SU-DHL-6 (cell line): Measurements from ENCODE around the gene SERINC5.

Experiments
- H2AFZ ChIP-seq: fragments of 200-600 bp; sonication (generic); 2 replicates; pipeline ENCODE4 v1.6.1; 2014; ENCODE audit warnings: low read depth, mild to moderate bottlenecking, moderate library complexity, mixed read lengths, antibody characterized with exemption, low read length; ENCODE audit not compliant: severe bottlenecking
- H3F3A ChIP-seq: fragments of 200-600 bp; shearing (Covaris generic); 2 replicates; pipeline ENCODE4 v1.6.0; 2016; ENCODE audit warnings: antibody characterized with exemption, mild to moderate bottlenecking; ENCODE audit not compliant: insufficient read depth
- H3K27ac ChIP-seq: fragments of 200-600 bp; sonication (generic); 2 replicates; pipeline ENCODE4 v1.5.1; 2016; ENCODE audit warnings: low read depth, mild to moderate bottlenecking, low read length, moderate library complexity, mixed read lengths
- H3K27me3 ChIP-seq: fragments of 200-600 bp; sonication (generic), shearing (Covaris generic); 2 replicates; pipeline ENCODE4 v1.6.0; 2014; ENCODE audit warnings: mild to moderate bottlenecking, low read length
- H3K36me3 ChIP-seq: fragments of 200-600 bp; sonication (generic); 2 replicates; pipeline ENCODE4 v1.6.1; 2014; ENCODE audit warnings: mild to moderate bottlenecking, low read length, mixed read lengths
- H3K4me2 ChIP-seq: fragments of 300-600, 200-600 bp; shearing (Covaris generic), sonication (generic); 2 replicates; pipeline ENCODE4 v1.6.0; 2014; ENCODE audit warnings: low read length, low read depth, mild to moderate bottlenecking; ENCODE audit not compliant: poor library complexity, severe bottlenecking
- H3K4me3 ChIP-seq: fragments of 200-600 bp; sonication (generic); 2 replicates; pipeline ENCODE4 v1.5.1; 2014; ENCODE audit warnings: antibody characterized with exemption, low read length, mild to moderate bottlenecking, mixed read lengths; ENCODE audit not compliant: insufficient read depth, poor library complexity, severe bottlenecking
- H3K79me2 ChIP-seq: fragments of 200-600 bp; sonication (generic); 2 replicates; pipeline ENCODE4 v1.6.1; 2014; ENCODE audit warnings: mild to moderate bottlenecking, low read length, moderate library complexity; ENCODE audit not compliant: insufficient read depth
- H3K9ac ChIP-seq: fragments of 200-600 bp; sonication (generic); 2 replicates; pipeline ENCODE4 v1.7.0; 2014; ENCODE audit warnings: mild to moderate bottlenecking, low read length
- H3K9me2 ChIP-seq: fragments of 200-600 bp; sonication (generic); replicated peaks from 2 replicates; pipeline ENCODE4 v1.6.1; 2014; ENCODE audit warnings: low read length; ENCODE audit not compliant: insufficient read depth
- H3K9me3 ChIP-seq: fragments of 200-600 bp; sonication (generic); 2 replicates; pipeline ENCODE4 v1.6.1; 2014; ENCODE audit warnings: low read length, mixed read lengths; ENCODE audit not compliant: insufficient read depth
- H4K20me1 ChIP-seq: fragments of 200-600 bp; sonication (generic); 2 replicates; pipeline ENCODE4 v1.6.1; 2014; ENCODE audit warnings: low read depth, mild to moderate bottlenecking, antibody characterized with exemption, low read length, moderate library complexity, mixed read lengths
- EZH2phosphoT487 ChIP-seq: fragments of 200-600 bp; sonication (generic), shearing (Covaris generic); conservative IDR thresholded peaks from 2 replicates; pipeline ENCODE4 v1.6.1; 2018; ENCODE audit warnings: mild to moderate bottlenecking, antibody characterized with exemption, low read length, moderate library complexity, mixed read lengths
- TF ChIP-seq, protein P1 (sequence below): fragments of 200-600 bp; sonication (generic); IDR thresholded peaks from one replicate; pipeline ENCODE4 v1.5.1; 2017; ENCODE audit warnings: antibody characterized with exemption, mild to moderate bottlenecking, low read length, moderate library complexity; ENCODE audit not compliant: insufficient read depth, poor library complexity, severe bottlenecking

Gene SERINC5

GRCh38 chr5:80243567-80243966 lies 12.3 kb downstream of the SERINC5 start:
- no peak overlapping the region for H3K4me3 ChIP-seq
- H2AFZ ChIP-seq, result no peak overlapping the region
- H3K27me3 ChIP-seq, result no peaks in the 10 kb centered on the region
- no peak for TF ChIP-seq EZH2phosphoT487
- TF ChIP-seq, protein P1, sequence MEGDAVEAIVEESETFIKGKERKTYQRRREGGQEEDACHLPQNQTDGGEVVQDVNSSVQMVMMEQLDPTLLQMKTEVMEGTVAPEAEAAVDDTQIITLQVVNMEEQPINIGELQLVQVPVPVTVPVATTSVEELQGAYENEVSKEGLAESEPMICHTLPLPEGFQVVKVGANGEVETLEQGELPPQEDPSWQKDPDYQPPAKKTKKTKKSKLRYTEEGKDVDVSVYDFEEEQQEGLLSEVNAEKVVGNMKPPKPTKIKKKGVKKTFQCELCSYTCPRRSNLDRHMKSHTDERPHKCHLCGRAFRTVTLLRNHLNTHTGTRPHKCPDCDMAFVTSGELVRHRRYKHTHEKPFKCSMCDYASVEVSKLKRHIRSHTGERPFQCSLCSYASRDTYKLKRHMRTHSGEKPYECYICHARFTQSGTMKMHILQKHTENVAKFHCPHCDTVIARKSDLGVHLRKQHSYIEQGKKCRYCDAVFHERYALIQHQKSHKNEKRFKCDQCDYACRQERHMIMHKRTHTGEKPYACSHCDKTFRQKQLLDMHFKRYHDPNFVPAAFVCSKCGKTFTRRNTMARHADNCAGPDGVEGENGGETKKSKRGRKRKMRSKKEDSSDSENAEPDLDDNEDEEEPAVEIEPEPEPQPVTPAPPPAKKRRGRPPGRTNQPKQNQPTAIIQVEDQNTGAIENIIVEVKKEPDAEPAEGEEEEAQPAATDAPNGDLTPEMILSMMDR, result no peak
- peaks cover 9% of the 10 kb centered on the region; the same call in 1 of the 2 replicates for H3K9me3 ChIP-seq
- H3K9ac ChIP-seq, result no peak overlapping the region
- H3K79me2 ChIP-seq, result peaks cover 93% of the 10 kb centered on the region
- H3K9me2 ChIP-seq, result no peaks in the 10 kb centered on the region
- H3K27ac ChIP-seq, result peak overlapping the region; percentile 28; the same call in 1 of the 2 replicates
- no peaks in the 10 kb centered on the region for H4K20me1 ChIP-seq
- peaks cover 30% of the 10 kb centered on the region for H3K36me3 ChIP-seq
- H3F3A ChIP-seq, result peaks cover 67% of the 10 kb centered on the region
- no peak overlapping the region for H3K4me2 ChIP-seq

DNA sequence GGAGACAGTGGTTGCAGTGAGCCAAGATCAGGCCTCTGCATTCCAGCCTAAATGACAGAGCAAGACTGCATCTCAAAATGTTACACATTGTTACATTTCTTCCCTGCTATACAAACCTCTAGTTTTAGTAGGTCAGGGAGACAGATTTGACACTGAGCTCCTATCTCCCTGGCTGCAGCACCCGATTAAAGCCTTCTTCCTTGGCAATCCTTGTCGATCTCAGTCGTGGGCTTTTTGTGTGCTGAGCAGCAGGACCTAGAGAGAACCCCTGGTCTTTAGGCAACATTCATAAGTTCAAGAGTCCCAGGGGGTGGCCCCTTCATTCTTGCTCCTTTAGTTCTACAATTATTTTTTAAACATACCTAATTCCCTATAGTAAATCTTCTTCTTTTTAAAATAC lies 13.0 kb downstream of the SERINC5 start:
- H3K27me3 ChIP-seq, result no peaks in the 10 kb centered on the region
- H3K4me2 ChIP-seq, result no peak overlapping the region
- peak overlapping the region; percentile 28; the same call in 1 of the 2 replicates for H3K27ac ChIP-seq
- no peak overlapping the region for H2AFZ ChIP-seq
- peaks cover 9% of the 10 kb centered on the region; the same call in 1 of the 2 replicates for H3K9me3 ChIP-seq
- H3K36me3 ChIP-seq, result peaks cover 30% of the 10 kb centered on the region
- peaks cover 66% of the 10 kb centered on the region for H3F3A ChIP-seq
- TF ChIP-seq, protein P1, result no peak
- no peak for TF ChIP-seq EZH2phosphoT487
- H3K4me3 ChIP-seq, result no peak overlapping the region
- no peak overlapping the region for H3K9ac ChIP-seq
- H4K20me1 ChIP-seq, result no peaks in the 10 kb centered on the region
- peaks cover 93% of the 10 kb centered on the region for H3K79me2 ChIP-seq
- no peaks in the 10 kb centered on the region for H3K9me2 ChIP-seq

GRCh38 chr5:80240368-80240986 lies 15.4 kb downstream of the SERINC5 start:
- peaks cover 36% of the 10 kb centered on the region for H3K36me3 ChIP-seq
- H4K20me1 ChIP-seq, result no peaks in the 10 kb centered on the region
- peaks cover 93% of the 10 kb centered on the region for H3K79me2 ChIP-seq
- H3K4me3 ChIP-seq, result peak overlapping the region; percentile 31
- H3K4me2 ChIP-seq, result peak overlapping the region; percentile 80
- peak overlapping the region; percentile 95 for H3K27ac ChIP-seq
- H3K9ac ChIP-seq, result peak overlapping the region; percentile 53
- H3K9me3 ChIP-seq, result peaks cover 9% of the 10 kb centered on the region; the same call in 1 of the 2 replicates
- TF ChIP-seq, protein P1, result no peak
- TF ChIP-seq EZH2phosphoT487, result no peak
- H2AFZ ChIP-seq, result no peak overlapping the region
- H3K9me2 ChIP-seq, result no peaks in the 10 kb centered on the region
- H3F3A ChIP-seq, result peaks cover 58% of the 10 kb centered on the region
- no peaks in the 10 kb centered on the region for H3K27me3 ChIP-seq
